SW480 (cell line): Measurements from ENCODE around the gene NAA10.

Experiments used
- DNase-seq: peaks from one replicate; pipeline ENCODE4 v3.0.0-alpha.2; 2016; ENCODE audit warnings: low spot score

NAA10 gene

DNA sequence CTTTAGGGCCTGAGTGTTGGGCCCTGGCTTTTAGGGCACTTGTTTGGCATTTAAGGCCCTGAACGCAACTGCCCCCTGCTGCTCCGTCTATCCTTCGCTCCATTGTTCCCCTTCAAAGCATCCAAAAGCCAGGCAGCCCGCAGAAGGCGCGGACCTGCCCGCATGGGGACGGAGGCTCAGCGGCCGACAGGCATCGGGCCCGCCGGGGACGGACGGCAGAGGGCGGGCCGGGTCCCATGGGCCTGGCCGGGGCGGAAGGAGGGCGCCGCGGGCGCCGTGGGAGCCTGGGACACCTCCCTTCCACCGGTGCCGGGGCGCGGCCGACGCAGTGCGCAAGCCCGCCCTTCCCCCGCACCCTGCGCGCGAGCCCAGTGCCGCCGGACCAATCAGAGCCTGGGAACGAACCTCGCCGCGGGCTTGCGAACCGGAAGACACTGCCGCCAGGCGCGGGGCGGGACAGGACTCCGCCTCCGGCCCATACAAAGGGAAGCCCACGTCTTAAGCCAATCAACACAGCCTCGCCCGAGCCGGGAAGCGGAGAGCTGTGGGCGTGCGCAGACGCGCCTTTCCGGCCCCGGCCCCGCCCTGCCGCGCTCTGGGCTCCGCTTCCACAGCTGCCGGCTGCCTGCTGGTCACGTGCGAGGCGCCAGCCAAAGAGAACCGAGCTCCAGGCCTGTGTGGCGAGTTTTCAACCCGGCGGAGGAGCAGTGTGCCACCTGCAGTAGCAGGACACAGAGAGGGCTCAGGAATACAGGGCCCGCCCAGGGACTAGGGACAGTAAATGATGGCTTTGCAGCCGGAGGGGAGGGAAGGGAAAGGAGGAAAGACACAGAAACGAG, 6.7 kb downstream of the NAA10 start:
- DNase-seq = peak; percentile 98

DNA sequence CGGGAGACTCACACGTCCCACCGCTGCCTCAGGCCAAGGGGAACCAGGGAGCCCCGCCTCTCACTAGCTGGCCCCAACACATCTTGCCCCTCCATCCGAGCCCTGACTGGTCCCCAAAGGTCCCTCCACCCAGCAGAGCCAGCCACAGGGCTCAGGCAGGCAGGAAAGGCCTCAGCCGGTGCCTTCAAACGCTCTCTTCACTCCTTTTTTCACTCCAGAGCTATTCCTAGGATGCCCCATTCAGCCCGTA, 7.2 kb downstream of the NAA10 start:
- DNase-seq = no peak

DNA sequence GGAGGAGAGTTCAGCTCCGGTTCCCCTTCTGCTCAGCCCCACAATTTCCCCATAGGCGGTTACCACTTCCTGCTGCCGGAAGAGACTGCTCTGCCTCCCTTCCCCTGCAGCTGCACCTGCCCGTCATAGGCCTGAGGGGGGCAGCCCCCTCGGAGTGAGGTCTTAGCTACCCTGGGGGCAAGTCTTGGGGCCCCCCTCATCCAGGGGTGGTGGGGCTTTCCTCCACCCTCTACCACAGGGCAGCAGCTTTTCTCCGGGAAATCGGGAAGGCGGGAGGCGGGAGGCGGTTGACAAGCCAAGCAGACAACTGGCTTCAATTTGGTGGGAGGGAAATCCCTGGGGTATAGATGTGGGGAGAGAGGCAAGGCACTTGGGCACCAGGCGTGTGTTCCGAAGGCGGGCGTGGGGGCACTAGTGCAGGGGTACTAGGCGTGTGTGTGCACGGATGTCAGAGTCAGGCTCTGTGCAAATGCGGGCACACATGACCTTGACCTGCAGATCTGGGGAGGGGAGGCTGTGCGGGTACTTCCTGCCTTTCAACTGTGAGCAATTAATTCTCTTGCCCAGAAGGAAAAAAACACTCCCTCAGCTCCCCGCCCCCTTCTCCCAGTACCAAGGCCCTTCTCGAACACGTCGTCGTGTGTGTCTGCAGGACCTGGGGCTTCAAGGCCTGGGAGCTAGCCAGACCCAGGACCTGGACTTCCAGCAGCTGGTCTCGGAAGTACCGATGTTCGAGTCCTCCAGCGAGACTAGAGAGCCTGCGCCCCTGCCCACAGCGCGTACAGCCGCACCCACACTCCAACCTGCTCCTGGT, 7.8 kb downstream of the NAA10 start:
- DNase-seq = peak; percentile 77

- peak; percentile 60 for DNase-seq
Measured at GRCh38 chrX:153926552-153926857, 8.3 kb downstream of the NAA10 start.

- DNase-seq = peak; percentile 49
Measured at GRCh38 chrX:153925739-153926551, 8.9 kb downstream of the NAA10 start, which contains the start of gene ARHGAP4. ARHGAP4 (minus strand) TSS chrX:153926264; CDS start chrX:153926202, 62 bp downstream.

- DNase-seq = no peak
Measured at GRCh38 chrX:153925387-153925738, 9.5 kb downstream of the NAA10 start.

GRCh38 chrX:153924149-153924861, 10.5 kb downstream of the NAA10 start:
- DNase-seq = peak; percentile 69

DNA sequence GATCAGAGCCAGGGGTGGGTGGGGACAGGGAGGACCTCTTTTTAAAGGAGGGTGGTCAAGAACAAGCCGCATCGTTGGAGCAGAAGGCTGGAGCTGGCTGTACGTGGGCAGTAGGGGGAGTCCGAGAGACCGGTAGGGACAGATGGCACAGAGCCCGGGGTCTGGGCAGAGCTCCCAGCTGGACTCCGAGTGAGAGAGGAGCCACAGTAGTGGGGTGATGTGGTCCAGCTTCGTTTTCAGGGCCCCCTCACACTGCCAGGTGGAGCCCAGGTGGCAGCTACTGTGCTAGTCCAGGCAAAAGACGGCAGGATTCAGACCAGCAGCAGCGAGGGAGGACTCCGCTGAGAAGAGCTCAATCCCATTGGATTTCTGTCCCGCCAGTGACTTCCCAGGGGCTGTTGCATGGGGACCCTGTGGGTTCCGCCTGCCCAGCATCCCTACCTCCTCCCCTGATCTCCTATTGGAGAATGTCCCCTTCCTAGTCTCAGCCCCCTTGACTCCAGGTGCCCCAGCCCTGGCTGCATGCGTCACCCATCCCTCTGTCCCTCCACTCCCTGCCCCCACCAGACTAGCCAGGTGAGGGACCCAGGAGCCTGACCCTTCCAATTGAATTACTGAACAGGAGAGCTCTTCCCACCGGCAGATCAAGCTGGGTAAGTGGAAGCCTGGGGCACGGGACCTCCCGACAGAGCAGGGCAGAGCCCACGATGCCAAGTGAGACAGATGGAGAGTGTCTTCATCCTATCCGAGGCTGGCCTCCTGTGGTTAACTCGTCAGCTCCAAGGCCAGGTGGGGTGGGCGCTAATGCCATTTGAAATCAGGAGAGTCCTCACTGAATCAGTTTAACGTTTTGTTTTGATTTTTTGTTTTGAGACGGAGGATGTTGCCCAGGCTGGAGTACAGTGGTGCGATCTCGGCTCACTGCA, 11.6 kb downstream of the NAA10 start:
- no peak for DNase-seq

GRCh38 chrX:153921511-153922446, 13.1 kb downstream of the NAA10 start:
- no peak for DNase-seq

DNA sequence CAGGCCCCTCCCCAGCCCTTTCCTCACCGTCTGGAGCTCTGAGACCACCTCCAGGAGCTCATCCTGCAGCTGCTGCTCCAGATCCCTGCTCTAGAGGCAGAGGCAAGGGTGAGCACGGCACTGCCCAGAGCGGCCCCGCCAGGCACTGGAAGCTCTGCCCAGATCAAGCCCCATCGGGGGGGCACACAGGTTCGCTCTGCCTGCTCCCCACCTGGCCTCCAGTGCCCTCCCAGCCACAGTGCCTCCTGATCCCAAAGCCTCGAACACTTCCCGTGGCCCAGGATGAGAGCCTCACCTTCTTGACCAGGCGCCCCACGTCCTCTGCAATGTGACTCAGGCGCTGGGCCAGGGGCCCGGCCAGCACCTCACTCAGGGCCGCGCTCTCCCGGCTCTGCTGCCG, 13.8 kb downstream of the NAA10 start:
- no peak for DNase-seq

DNA sequence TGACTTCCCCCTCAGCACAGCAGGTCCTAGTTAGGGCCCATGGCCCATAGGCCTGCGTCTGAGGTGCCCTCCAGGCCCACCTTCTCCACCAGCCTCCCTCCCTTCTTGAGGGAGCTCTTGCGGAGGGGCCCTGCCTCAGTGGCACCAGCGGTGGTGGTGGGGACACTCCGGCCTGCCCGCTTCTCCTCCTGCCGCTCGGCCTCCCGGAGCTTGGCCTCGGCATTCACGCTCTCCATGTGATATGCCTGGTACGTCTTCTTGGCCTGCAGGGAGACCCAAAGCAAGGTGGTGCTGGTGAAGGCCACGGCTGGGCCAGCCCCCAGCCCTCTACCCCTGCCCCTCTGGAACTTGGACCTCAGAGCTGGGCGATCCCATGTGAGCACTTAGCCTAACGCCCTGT, 14.3 kb downstream of the NAA10 start:
- no peak for DNase-seq

DNA sequence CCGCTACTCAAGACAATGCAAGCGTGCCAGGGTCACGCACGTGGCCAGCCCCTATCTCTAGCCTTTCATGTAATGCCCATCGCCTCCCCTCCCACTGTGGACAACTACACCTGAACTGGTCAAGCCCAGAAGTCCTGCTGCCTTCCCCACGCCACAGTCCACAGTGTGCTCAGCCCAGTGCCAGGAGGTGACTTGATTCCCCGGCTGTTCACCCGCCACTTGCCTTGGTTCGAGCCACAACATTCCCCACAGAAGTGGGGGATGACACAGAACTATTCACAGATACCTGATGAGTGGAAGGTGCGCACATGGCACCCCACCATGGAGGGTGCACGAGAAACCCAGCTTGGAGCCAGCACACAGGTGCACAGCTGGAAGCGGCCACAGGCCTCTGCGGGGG, 15.6 kb downstream of the NAA10 start:
- no peak for DNase-seq

GRCh38 chrX:153917869-153918268, 17.0 kb downstream of the NAA10 start:
- no peak for DNase-seq

- DNase-seq = no peak
Measured at GRCh38 chrX:153913701-153914100, 21.1 kb downstream of the NAA10 start.

DNA sequence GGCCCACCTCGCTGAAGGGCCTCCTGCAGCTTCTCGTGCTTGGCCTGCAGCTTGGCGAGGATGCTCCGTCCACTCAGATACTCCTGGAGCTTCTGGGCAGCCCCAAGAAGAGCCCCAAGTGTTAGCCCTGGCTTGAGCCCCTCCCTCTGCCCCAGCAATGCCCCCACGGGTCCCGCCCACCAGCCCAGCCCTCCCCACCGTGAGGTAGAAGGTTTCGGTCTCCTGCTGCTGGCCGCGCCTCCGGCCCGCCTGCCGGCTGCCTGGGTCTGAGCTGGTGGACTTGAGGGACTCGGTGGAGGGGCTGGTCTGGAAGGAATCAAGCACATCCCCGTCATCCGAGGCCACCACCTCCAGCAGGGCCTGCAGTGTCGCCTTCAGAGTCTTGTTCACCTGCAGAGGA, 21.6 kb downstream of the NAA10 start:
- no peak for DNase-seq

DNA sequence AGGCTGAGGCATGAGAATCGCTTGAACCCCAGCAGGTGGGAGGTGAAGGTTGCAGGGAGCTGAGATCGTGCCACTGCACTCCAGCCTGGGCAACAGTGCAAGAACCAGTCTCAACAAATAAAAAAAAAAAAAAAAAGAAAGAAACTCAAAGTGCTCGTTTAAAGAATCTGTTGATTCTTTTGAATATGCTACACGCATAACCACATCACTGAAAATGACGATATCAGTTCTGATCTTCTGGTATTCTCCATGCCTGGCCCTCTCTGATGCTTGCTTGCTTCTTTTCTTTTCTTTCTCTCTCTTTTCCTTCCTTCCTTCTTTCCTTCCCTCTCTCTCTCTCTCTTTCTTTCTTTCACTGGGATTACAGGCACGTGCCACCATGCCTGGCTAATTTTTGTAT, 23.0 kb downstream of the NAA10 start:
- no peak for DNase-seq

GRCh38 chrX:153910446-153910845, 24.4 kb downstream of the NAA10 start:
- no peak for DNase-seq

GRCh38 chrX:153909980-153910360, 24.9 kb downstream of the NAA10 start:
- DNase-seq = no peak

GRCh38 chrX:153909024-153909979, 25.5 kb downstream of the NAA10 start:
- no peak for DNase-seq
